Bronchial epithelial cell (primary cell): ENCODE data around the gene ARID5A. TPM values are rescaled to one million over a fixed set of nuclear protein-coding genes. Genes with fewer than 3 reads are reported as not detected.
"Not testable (repeated sequence)": the region's sequence is repeated elsewhere in the genome, so short reads cannot be mapped to it uniquely, and the experiment has no call there.

Source experiments
- DNase-seq: peaks from one replicate; pipeline ENCODE4 v3.0.0-alpha.2; 2010; ENCODE audit warnings: low read depth
- FAIRE-seq: peaks from 2 replicates; lab custom pipeline; 2011; peaks lifted over from hg19 to GRCh38; lab: Jason Lieb, UNC
- H3K27me3 ChIP-seq: 2 replicates; pipeline ENCODE4 v1.5.1; 2011; ENCODE audit warnings: low read length; ENCODE audit not compliant: control insufficient read depth, insufficient read depth
- H3K36me3 ChIP-seq: 2 replicates; pipeline ENCODE4 v1.5.1; 2011; ENCODE audit warnings: low read length; ENCODE audit not compliant: control insufficient read depth, insufficient read depth
- H3K4me3 ChIP-seq: 2 replicates; pipeline ENCODE4 v1.5.1; 2011; ENCODE audit warnings: mild to moderate bottlenecking, low read depth, low read length, control low read depth
- total RNA-seq: library from RNA; depleted of rRNA; stranded (reverse); fragments of >200 nt; gene quantifications from 2 replicates; pipeline ENCODE4 v1.2.1, GENCODE V29; 2014
- TF ChIP-seq, protein P1 (sequence below): IDR thresholded peaks from 2 replicates; pipeline ENCODE4 v1.5.1; 2011; ENCODE audit warnings: mild to moderate bottlenecking, moderate library complexity, low read length, control low read depth, inconsistent platforms; ENCODE audit not compliant: insufficient read depth, severe bottlenecking

The ARID5A gene
- total RNA-seq, 1 donor from 2014 or later: 2.9 TPM

DNA sequence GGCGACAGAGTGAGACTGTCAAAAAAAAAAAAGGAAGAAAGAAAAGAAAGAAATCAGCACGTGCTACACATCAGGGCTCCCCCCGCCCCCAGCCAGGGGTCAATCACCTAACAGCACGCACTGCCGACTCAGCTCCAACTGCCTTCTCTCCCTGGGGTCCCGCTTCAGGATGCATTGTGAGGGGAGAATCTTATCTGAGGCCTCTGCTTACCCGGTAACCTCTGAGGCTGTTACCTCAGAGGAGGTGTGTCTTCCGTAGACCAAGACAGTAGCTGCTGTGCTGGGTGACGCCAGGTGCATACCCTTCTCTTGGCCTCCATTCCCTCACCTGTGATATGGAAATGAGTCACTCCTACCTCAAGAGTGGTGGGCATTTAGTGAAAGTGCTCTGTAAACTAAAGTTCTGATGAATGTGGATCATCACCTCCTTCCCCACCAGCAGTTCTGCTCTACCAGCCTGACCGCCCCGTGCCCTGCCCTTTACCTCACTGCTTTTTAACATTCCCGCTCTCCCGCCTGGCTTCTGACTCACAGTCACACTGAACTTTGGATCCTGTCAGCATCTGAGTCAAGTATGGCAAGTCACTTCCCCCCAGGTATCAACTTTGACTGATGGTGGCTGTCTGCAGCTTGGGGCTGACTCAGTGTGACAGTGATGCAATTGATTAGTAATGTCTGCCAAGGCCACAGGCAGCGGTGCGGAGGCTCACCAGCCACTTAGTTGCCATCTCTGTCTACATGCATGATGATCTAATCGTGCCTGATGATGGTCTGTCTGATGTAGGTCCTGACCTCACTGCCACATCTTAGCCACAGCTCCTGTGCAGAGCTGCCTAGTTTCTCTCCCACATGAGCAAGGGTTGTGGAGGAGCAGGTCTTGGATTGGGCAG is 20.1 kb downstream of the ARID5A start:
- FAIRE-seq (peak; percentile 97), DNase-seq (peak; percentile 100)

DNA sequence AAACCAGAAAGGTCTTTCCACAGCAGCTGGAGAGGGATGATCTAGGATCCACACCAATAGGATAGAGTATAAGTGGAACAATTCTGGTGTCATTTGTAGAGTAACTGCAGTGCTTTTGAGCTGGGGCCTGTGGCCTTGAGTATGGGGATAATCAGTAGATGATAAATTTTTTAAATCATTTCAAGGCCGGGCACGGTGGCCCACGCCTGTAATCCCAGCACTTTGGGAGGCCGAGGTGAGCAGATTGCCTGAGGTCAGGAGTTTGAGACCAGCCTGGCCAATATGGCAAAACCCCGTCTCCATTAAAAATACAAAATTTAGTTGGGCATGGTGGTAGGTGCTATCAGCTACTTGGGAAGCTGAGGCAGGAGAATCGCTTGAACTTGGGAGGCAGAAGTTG is 20.9 kb downstream of the ARID5A start:
- not testable (repeated sequence) for H3K27me3 ChIP-seq, DNase-seq, H3K36me3 ChIP-seq, H3K4me3 ChIP-seq, FAIRE-seq

More for the DNA sequence above, 20.1 kb downstream of the ARID5A start:
- Histone ChIP-seq H3K36me3 (no peaks in the 10 kb centered on the region), H3K4me3 (no peak overlapping the region), H3K27me3 (no peaks in the 10 kb centered on the region)
- TF ChIP-seq, protein P1, sequence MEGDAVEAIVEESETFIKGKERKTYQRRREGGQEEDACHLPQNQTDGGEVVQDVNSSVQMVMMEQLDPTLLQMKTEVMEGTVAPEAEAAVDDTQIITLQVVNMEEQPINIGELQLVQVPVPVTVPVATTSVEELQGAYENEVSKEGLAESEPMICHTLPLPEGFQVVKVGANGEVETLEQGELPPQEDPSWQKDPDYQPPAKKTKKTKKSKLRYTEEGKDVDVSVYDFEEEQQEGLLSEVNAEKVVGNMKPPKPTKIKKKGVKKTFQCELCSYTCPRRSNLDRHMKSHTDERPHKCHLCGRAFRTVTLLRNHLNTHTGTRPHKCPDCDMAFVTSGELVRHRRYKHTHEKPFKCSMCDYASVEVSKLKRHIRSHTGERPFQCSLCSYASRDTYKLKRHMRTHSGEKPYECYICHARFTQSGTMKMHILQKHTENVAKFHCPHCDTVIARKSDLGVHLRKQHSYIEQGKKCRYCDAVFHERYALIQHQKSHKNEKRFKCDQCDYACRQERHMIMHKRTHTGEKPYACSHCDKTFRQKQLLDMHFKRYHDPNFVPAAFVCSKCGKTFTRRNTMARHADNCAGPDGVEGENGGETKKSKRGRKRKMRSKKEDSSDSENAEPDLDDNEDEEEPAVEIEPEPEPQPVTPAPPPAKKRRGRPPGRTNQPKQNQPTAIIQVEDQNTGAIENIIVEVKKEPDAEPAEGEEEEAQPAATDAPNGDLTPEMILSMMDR: no peak

DNA sequence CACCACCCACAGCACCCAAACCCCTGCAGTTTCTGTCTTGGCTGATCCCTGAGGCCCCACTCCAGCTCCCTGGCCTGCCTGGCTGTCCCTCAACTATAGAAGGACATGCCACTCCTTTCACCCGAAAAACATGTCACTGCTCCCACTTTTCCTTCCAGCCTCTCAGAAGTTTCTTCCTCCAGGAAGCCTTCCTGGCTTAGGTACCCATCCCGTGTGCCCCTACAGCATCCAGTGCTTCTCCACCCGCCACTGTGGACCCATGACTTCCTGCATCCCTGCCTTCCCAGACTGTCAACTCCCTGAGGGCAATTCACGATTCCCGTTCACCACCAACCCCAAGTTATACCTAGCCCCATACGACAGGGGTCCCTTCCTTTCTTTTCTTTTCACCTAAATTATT is 21.5 kb downstream of the ARID5A start:
- no peaks in the 10 kb centered on the region for H3K36me3 ChIP-seq
- H3K27me3 ChIP-seq: no peaks in the 10 kb centered on the region
- no peak for FAIRE-seq
- no peak for DNase-seq
- TF ChIP-seq, protein P1: no peak
- no peak overlapping the region for H3K4me3 ChIP-seq

DNA sequence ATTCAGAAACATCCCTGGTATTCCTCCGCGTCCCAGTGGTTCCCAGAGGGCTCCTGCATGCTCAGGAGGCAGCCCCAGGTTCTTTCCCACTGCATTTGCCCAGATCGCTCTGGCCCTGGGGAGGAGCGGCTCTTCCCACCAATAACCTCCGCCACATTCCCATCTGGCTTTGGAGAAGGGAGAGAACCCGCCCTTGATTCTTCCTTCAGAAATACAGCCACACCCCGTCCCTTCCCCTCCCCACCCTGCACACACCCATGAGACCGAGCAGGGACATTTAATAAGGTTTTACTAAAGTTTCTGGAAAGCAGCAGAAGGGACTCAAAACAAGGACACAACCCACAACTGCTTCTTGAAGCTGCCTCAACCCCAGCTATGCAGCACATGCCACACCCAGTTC is 21.9 kb downstream of the ARID5A start:
- Histone ChIP-seq H3K27me3 (no peaks in the 10 kb centered on the region), H3K4me3 (no peak overlapping the region), H3K36me3 (no peaks in the 10 kb centered on the region)
- no peak for DNase-seq
- TF ChIP-seq, protein P1: no peak
- FAIRE-seq: no peak

DNA sequence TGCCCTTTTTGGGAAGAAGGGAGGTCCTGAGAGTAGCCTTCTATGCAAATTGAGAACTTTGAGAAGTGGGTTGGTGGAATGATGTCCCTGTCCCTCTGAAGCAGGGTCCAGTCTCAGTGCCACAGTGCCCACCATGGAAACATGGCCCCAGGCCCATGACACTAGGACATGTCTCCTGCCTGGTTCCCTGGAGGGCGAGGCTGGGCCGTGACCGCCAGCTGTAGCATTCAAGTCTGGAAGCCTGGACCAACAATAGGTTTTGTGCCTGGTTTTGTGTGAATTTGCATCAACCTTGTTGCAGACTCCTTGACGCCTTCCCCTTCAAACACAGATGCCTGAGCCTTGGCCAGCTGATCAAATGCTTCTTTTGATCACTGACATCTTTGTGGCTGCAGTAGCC is 27.5 kb downstream of the ARID5A start:
- Histone ChIP-seq H3K4me3 (no peak overlapping the region), H3K36me3 (no peaks in the 10 kb centered on the region), H3K27me3 (no peaks in the 10 kb centered on the region)
- TF ChIP-seq, protein P1: no peak
- FAIRE-seq (peak; percentile 32), DNase-seq (no peak)

DNA sequence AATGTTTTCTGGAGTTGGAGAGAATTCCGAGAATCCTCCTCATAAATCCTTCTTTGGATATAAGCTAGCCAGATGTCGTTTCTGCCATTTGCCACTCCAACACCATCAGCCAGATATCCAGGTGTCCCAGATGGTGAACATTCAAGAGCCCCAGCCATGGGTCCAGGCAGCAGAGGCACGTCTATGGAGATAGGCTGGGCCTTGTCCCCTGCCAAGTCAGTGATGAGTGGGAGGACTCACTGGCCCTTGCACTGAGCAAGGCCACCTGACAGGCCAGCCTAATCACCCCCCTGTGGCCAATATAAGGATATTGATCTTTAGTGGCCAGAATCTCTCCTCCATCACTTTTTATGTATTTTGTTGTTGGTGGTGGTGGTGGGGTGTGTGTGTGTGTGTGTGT is 28.0 kb downstream of the ARID5A start:
- no peaks in the 10 kb centered on the region for H3K36me3 ChIP-seq
- H3K27me3 ChIP-seq: no peaks in the 10 kb centered on the region
- FAIRE-seq (no peak), DNase-seq (no peak)
- no peak overlapping the region for H3K4me3 ChIP-seq
- TF ChIP-seq, protein P1: no peak
